B cell (primary cell): Measurements from ENCODE around the gene DNAJC10. TPM values are rescaled to one million over a fixed set of nuclear protein-coding genes. Genes with fewer than 3 reads are reported as not detected.

Source experiments
- ATAC-seq: fragments of 200-7000 bp; cut with Tn5 transposase; one replicate; pipeline ENCODE4 v1.10.0; 2021; ENCODE audit warnings: low read depth, mild to moderate bottlenecking, moderate number of reproducible peaks, moderate library complexity
- CTCF ChIA-PET: fragments of 350-600 bp; sonication (Branson Sonifier 250); formaldehyde crosslinking; loops from one replicate; lab custom pipeline; 2021; ENCODE audit warnings: antibody characterized with exemption, inconsistent platforms; lab: Charles Lee
- POLR2A ChIA-PET: fragments of 350-600 bp; sonication (Branson Sonifier 250); formaldehyde crosslinking; loops from one replicate; lab custom pipeline; 2021; ENCODE audit warnings: antibody characterized with exemption; lab: Charles Lee
- DNase-seq: peaks from one replicate; pipeline ENCODE4 v3.0.0; 2013
- H2AFZ ChIP-seq: 2 replicates; pipeline ENCODE4 v1.6.1; 2012; ENCODE audit warnings: mild to moderate bottlenecking, low read depth, low read length; ENCODE audit not compliant: insufficient read depth, poor library complexity, severe bottlenecking
- H3K27ac ChIP-seq, 2 donors: 1 replicate in 1 of 2; 2 replicates in 1 of 2; pipeline ENCODE4 v1.5.1; 2012 to 2013; ENCODE audit warnings: low read length in 2 of 2, mild to moderate bottlenecking in 2 of 2, moderate library complexity in 1 of 2
- H3K27me3 ChIP-seq, 4 experiments: fragments of 200-600 bp in 1 of 4; sonication (generic) in 1 of 4; replicated peaks in 1 of 4; 1 replicate in 2 of 4; 2 replicates in 2 of 4; pipeline versions ENCODE4 v1.6.1 to v1.7.0; 2013 to 2016; ENCODE audit warnings: low read length in 3 of 4, mild to moderate bottlenecking in 2 of 4, mixed read lengths in 1 of 4, moderate library complexity in 1 of 4; ENCODE audit not compliant: insufficient read depth in 4 of 4, control insufficient read depth in 3 of 4; ENCODE audit errors: control extremely low read depth in 1 of 4
- H3K36me3 ChIP-seq, 2 experiments: replicated peaks in 1 of 2; 1 replicate in 1 of 2; 2 replicates in 1 of 2; pipeline versions ENCODE4 v1.6.1 to v1.7.1; 2013; ENCODE audit warnings: low read length in 1 of 2; ENCODE audit not compliant: insufficient read depth in 2 of 2, control insufficient read depth in 1 of 2; ENCODE audit errors: control extremely low read depth in 1 of 2, extremely low read depth in 1 of 2
- H3K4me1 ChIP-seq, 2 donors: fragments of 200-600 bp in 1 of 2; sonication (generic) in 1 of 2; 1 replicate in 1 of 2; 2 replicates in 1 of 2; pipeline versions ENCODE4 v1.5.1 to v1.6.1; 2013 to 2017; ENCODE audit warnings: low read length in 2 of 2; ENCODE audit not compliant: control insufficient read depth in 2 of 2, insufficient read depth in 2 of 2
- H3K4me2 ChIP-seq: replicated peaks from 2 replicates; pipeline ENCODE3; 2012; ENCODE audit warnings: mild to moderate bottlenecking, low read depth, low read length; ENCODE audit not compliant: poor library complexity, severe bottlenecking
- H3K4me3 ChIP-seq, 5 experiments: fragments of 200-600 bp in 1 of 5; sonication (generic) in 1 of 5; 1 replicate in 3 of 5; 2 replicates in 2 of 5; pipeline versions ENCODE4 v1.5.1 to v1.7.0; 2011 to 2016; ENCODE audit warnings: low read length in 4 of 5, mild to moderate bottlenecking in 4 of 5, low read depth in 2 of 5, control low read depth in 1 of 5, moderate library complexity in 1 of 5; ENCODE audit not compliant: insufficient read depth in 1 of 5; ENCODE audit errors: control extremely low read depth in 1 of 5, extremely low read depth in 1 of 5
- H3K79me2 ChIP-seq: fragments of 200-600 bp; sonication (generic); one replicate; pipeline ENCODE4 v1.6.0; 2016; ENCODE audit warnings: low read length; ENCODE audit not compliant: control insufficient read depth, insufficient read depth
- H3K9ac ChIP-seq: fragments of 200-600 bp; sonication (generic); 2 replicates; pipeline ENCODE4 v1.6.1; 2017; ENCODE audit warnings: mild to moderate bottlenecking, low read length, moderate library complexity
- H3K9me3 ChIP-seq, 3 donors: one replicate each; pipeline versions ENCODE4 v1.6.1 to v1.7.1; 2013; ENCODE audit warnings: low read length in 2 of 3; ENCODE audit not compliant: control insufficient read depth in 2 of 3, insufficient read depth in 1 of 3; ENCODE audit errors: control extremely low read depth in 1 of 3
- H4K20me1 ChIP-seq: 2 replicates; pipeline ENCODE4 v1.6.0; 2012; ENCODE audit warnings: mild to moderate bottlenecking, low read length; ENCODE audit not compliant: insufficient read depth, control insufficient read depth, poor library complexity, severe bottlenecking
- H3K27ac Mint-ChIP-seq: one replicate; pipeline ENCODE4 v1.8.0; 2021; ENCODE audit warnings: mixed read lengths
- H3K27me3 Mint-ChIP-seq: one replicate; pipeline ENCODE4 v1.8.0; 2021; ENCODE audit warnings: mixed read lengths
- H3K4me1 Mint-ChIP-seq: one replicate; pipeline ENCODE4 v1.8.0; 2021; ENCODE audit warnings: mixed read lengths
- H3K4me3 Mint-ChIP-seq: one replicate; pipeline ENCODE4 v1.8.0; 2021; ENCODE audit warnings: mixed read lengths
- H3K9me3 Mint-ChIP-seq: one replicate; pipeline ENCODE4 v1.8.0; 2022; ENCODE audit warnings: mixed read lengths; ENCODE audit not compliant: insufficient read depth
- CTCF ChIP-seq: fragments of 200-600 bp; IDR thresholded peaks from one replicate; pipeline ENCODE4 v1.8.0; 2022; ENCODE audit warnings: antibody characterized with exemption, mild to moderate bottlenecking
- EZH2 ChIP-seq: IDR thresholded peaks from 2 replicates; pipeline ENCODE4 v1.6.1; 2012; ENCODE audit warnings: borderline replicate concordance, low read depth, mild to moderate bottlenecking, moderate library complexity, low read length; ENCODE audit not compliant: insufficient read depth, poor library complexity, severe bottlenecking
- WGBS: methylation state at CpG from one replicate; pipeline ENCODE4 v1.1.5; 2013; ENCODE audit warnings: missing lambda C conversion rate; ENCODE audit not compliant: insufficient coverage; 5-methylcytosine and 5-hydroxymethylcytosine counted together
- intact Hi-C: fragments of 100-400 bp; cut with micrococcal nuclease; formaldehyde crosslinking; loops from one replicate; pipeline ENCODE4 v1.10.0; 2022
- polyA plus RNA-seq: library from polyadenylated mRNA; depleted of rRNA; stranded (reverse); fragments of >200 nt; gene quantifications from 2 replicates; pipeline ENCODE4 v1.2.3, GENCODE V29; 2012
- total RNA-seq, 2 donors: library from RNA; stranded (reverse); fragments of 120-200 nt in 1 of 2; gene quantifications; 1 replicate in 1 of 2; 2 replicates in 1 of 2; pipeline versions ENCODE4 v1.2.3 to v1.2.4, GENCODE V29; 2013 to 2022

DNAJC10 gene
- total and polyA plus RNA-seq, 2 donors (not counting 1 experiment from before 2014, with no cell fraction given), result 41.3 to 115 TPM

GRCh38 chr2:182668671-182669070, 47.4 kb upstream of the DNAJC10 start:
- Histone ChIP-seq H3K27me3 (no peaks in the 10 kb centered on the region), H3K9ac (no peak overlapping the region), H3K9me3 (no peaks in the 10 kb centered on the region), H3K27ac (no peak overlapping the region), H2AFZ (no peak overlapping the region), H3K79me2 (no peaks in the 10 kb centered on the region), H3K4me2 (no peak overlapping the region), H3K4me1 (peaks cover 4% of the 10 kb centered on the region in 2 donors), H3K36me3 (no peaks in the 10 kb centered on the region), H4K20me1 (no peaks in the 10 kb centered on the region), H3K4me3 (no peak overlapping the region)
- Mint-ChIP-seq H3K27me3 (no peaks in the 10 kb centered on the region), H3K4me3 (no peak overlapping the region), H3K4me1 (peaks cover 8% of the 10 kb centered on the region), H3K9me3 (no peaks in the 10 kb centered on the region), H3K27ac (no peak overlapping the region)
- DNase-seq (no peak), ATAC-seq (no peak)
- POLR2A ChIA-PET, result no interaction called here
- intact Hi-C loops, result loop anchor here (5.0 kb wide), 2 partner anchors 74 to 369 kb away; partner anchors contain the start of gene NCKAP1
- TF ChIP-seq CTCF (no peak), EZH2 (no peak)
- 94% methylated on average over 6 of the region's 6 CpGs for WGBS
- CTCF ChIA-PET, result interaction anchor here (1.1 to 1.5 kb wide), 2 partner anchors 48 to 311 kb away, joined by 5 to 7 read pairs; no protein-coding TSS in a partner anchor

GRCh38 chr2:182672466-182673165, 43.4 kb upstream of the DNAJC10 start:
- DNase-seq (no peak), ATAC-seq (no peak)
- CTCF ChIA-PET, result no interaction called here
- TF ChIP-seq CTCF (no peak), EZH2 (no peak)
- Histone ChIP-seq H3K4me2 (no peak overlapping the region), H3K27ac (no peak overlapping the region), H3K27me3 (no peaks in the 10 kb centered on the region), H3K36me3 (no peaks in the 10 kb centered on the region), H4K20me1 (no peaks in the 10 kb centered on the region), H3K4me3 (no peak overlapping the region), H3K4me1 (no peaks in the 10 kb centered on the region), H3K9ac (no peak overlapping the region), H2AFZ (no peak overlapping the region), H3K9me3 (no peaks in the 10 kb centered on the region), H3K79me2 (no peaks in the 10 kb centered on the region)
- Mint-ChIP-seq H3K9me3 (peaks cover 5% of the 10 kb centered on the region), H3K4me1 (no peaks in the 10 kb centered on the region), H3K4me3 (no peak overlapping the region), H3K27me3 (peaks cover 13% of the 10 kb centered on the region), H3K27ac (no peak overlapping the region)
- POLR2A ChIA-PET, result no interaction called here
- intact Hi-C loops, result no loop called here
- 84% methylated on average over 3 of the region's 6 CpGs for WGBS
